Measurements from ENCODE around the gene ATP2B3. TPM values are rescaled to one million over a fixed set of nuclear protein-coding genes. Genes with fewer than 3 reads are reported as not detected.

ATP2B3 gene
- total RNA-seq, 4 donors from 2014 or later: 0.13 to 0.37 (median 0.31) TPM; not detected in 1

- no peaks in the 10 kb centered on the region for H3K4me1 ChIP-seq
- H3K9me3 ChIP-seq: no peaks in the 10 kb centered on the region
- no peaks in the 10 kb centered on the region for H3K36me3 ChIP-seq
- no peak overlapping the region for H3K4me3 ChIP-seq
- WGBS, 2 donors (ENCODE audit: low coverage in 1 of 2): 100% methylated on average over 2 of the region's 11 CpGs; no CpG with 5 or more reads in 1 of the 2 donors
- TF ChIP-seq CTCF (IDR thresholded peaks at IDR 0.05): no peak
- TF ChIP-seq POLR2AphosphoS5 (IDR thresholded peaks at IDR 0.05): no peak
- no peak for TF ChIP-seq EP300 (IDR thresholded peaks at IDR 0.05)
- no peak for TF ChIP-seq POLR2A (IDR thresholded peaks at IDR 0.05)
- H3K27ac ChIP-seq: no peak overlapping the region
- H3K27me3 ChIP-seq: no peaks in the 10 kb centered on the region
- no peak for ATAC-seq
Measured at GRCh38 chrX:153537080-153537479, 19.6 kb downstream of the ATP2B3 start.

- Histone ChIP-seq H3K27ac (no peak overlapping the region), H3K4me3 (no peak overlapping the region), H3K27me3 (no peaks in the 10 kb centered on the region), H3K4me1 (no peaks in the 10 kb centered on the region), H3K9me3 (no peaks in the 10 kb centered on the region), H3K36me3 (no peaks in the 10 kb centered on the region)
- no peak for ATAC-seq
- TF ChIP-seq POLR2A (IDR thresholded peaks at IDR 0.05): no peak
- no peak for TF ChIP-seq CTCF (IDR thresholded peaks at IDR 0.05)
- no peak for TF ChIP-seq EP300 (IDR thresholded peaks at IDR 0.05)
- no peak for TF ChIP-seq POLR2AphosphoS5 (IDR thresholded peaks at IDR 0.05)
- 40% methylated on average over 1 of the region's 26 CpGs; no CpG with 5 or more reads in 1 of the 2 donors for WGBS, 2 donors (ENCODE audit: low coverage in 1 of 2)
Measured at GRCh38 chrX:153537526-153538295, 20.3 kb downstream of the ATP2B3 start.

GRCh38 chrX:153538424-153538823 lies 21.0 kb downstream of the ATP2B3 start:
- ATAC-seq: no peak
- H3K4me1 ChIP-seq: no peaks in the 10 kb centered on the region
- TF ChIP-seq CTCF (IDR thresholded peaks at IDR 0.05): no peak
- no CpG with 5 or more reads among the region's 17 CpGs for WGBS, 2 donors (ENCODE audit: low coverage in 1 of 2)
- H3K27ac ChIP-seq: no peak overlapping the region
- no peaks in the 10 kb centered on the region for H3K9me3 ChIP-seq
- H3K36me3 ChIP-seq: no peaks in the 10 kb centered on the region
- H3K27me3 ChIP-seq: no peaks in the 10 kb centered on the region
- no peak overlapping the region for H3K4me3 ChIP-seq

GRCh38 chrX:153539171-153539978 lies 21.9 kb downstream of the ATP2B3 start:
- no peak for TF ChIP-seq POLR2AphosphoS5 (IDR thresholded peaks at IDR 0.05)
- peak in 3 of 4 experiments; percentile 75 to 88 (median 80) for TF ChIP-seq CTCF (IDR thresholded peaks at IDR 0.05)
- TF ChIP-seq EP300 (IDR thresholded peaks at IDR 0.05): no peak

More at GRCh38 chrX:153539171-153539978, 21.9 kb downstream of the ATP2B3 start:
- no peak overlapping the region for H3K27ac ChIP-seq
- no CpG with 5 or more reads among the region's 31 CpGs for WGBS, 2 donors (ENCODE audit: low coverage in 1 of 2)
- no peaks in the 10 kb centered on the region for H3K36me3 ChIP-seq
- ATAC-seq: peak; percentile 74
- H3K27me3 ChIP-seq: no peaks in the 10 kb centered on the region
- no peaks in the 10 kb centered on the region for H3K9me3 ChIP-seq
- no peak overlapping the region for H3K4me3 ChIP-seq
- no peaks in the 10 kb centered on the region for H3K4me1 ChIP-seq
